ENCODE data around the gene SCAF8.

DNA sequence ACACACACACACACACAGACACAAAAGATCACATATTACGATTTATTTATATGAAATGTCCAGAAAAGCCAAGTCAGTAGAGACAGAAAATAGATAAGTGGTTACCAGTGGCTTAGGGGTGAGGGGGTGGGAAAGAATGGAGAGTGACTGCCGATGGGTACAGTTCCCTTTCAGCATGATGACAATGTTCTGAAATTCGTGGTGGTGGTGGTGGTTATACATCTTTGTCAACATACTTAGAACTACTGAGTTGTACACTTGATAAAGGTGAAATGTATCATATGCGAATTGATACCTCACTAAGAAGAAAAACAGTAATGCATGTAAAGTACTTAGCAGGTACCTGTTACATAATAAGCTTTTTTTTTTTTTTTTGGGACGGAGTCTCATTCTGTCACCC lies 124.3 kb downstream of the SCAF8 start:
- TF ChIP-seq POLR2AphosphoS5 (IDR thresholded peaks at IDR 0.05): no peak
- TF ChIP-seq, protein P1, sequence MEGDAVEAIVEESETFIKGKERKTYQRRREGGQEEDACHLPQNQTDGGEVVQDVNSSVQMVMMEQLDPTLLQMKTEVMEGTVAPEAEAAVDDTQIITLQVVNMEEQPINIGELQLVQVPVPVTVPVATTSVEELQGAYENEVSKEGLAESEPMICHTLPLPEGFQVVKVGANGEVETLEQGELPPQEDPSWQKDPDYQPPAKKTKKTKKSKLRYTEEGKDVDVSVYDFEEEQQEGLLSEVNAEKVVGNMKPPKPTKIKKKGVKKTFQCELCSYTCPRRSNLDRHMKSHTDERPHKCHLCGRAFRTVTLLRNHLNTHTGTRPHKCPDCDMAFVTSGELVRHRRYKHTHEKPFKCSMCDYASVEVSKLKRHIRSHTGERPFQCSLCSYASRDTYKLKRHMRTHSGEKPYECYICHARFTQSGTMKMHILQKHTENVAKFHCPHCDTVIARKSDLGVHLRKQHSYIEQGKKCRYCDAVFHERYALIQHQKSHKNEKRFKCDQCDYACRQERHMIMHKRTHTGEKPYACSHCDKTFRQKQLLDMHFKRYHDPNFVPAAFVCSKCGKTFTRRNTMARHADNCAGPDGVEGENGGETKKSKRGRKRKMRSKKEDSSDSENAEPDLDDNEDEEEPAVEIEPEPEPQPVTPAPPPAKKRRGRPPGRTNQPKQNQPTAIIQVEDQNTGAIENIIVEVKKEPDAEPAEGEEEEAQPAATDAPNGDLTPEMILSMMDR (IDR thresholded peaks at IDR 0.05): no peak
